Hypothalamus (tissue), 51 donors: Measurements from ENCODE around the gene E4F1.
"Not testable (repeated sequence)": the region's sequence is repeated elsewhere in the genome, so short reads cannot be mapped to it uniquely, and the experiment has no call there.

Experiments
- DNase-seq, 51 donors: peaks; one replicate each; lab custom pipeline; 2025; lab: John Stamatoyannopoulos, UW

Gene E4F1

GRCh38 chr16:2189252-2189893, 34.0 kb upstream of the E4F1 start:
- no peak for DNase-seq

GRCh38 chr16:2190002-2190658, 33.3 kb upstream of the E4F1 start:
- DNase-seq, result no peak

- peak in 33 of 51 donors; percentile 10 to 73 (median 50) for DNase-seq
Observed at GRCh38 chr16:2190659-2191445, 32.5 kb upstream of the E4F1 start.

- peak in 2 of 51 donors; percentile 47 to 63 for DNase-seq
Observed at GRCh38 chr16:2191446-2191706, 32.0 kb upstream of the E4F1 start.

GRCh38 chr16:2194166-2194834, 29.1 kb upstream of the E4F1 start:
- peak in 3 of 51 donors; percentile 7 to 43 (median 25) for DNase-seq

GRCh38 chr16:2194852-2195321, 28.5 kb upstream of the E4F1 start:
- DNase-seq, result peak in 1 of 51 donors; percentile 10

GRCh38 chr16:2195322-2196161, 27.8 kb upstream of the E4F1 start:
- DNase-seq, result no peak

- peak in 7 of 51 donors; percentile 10 to 56 (median 30) for DNase-seq
Observed at GRCh38 chr16:2196162-2196980, 27.0 kb upstream of the E4F1 start, which contains the start of gene CASKIN1. CASKIN1 (minus strand) TSS chr16:2196605; CDS start chr16:2196432, 173 bp downstream.

GRCh38 chr16:2196981-2197511, 26.3 kb upstream of the E4F1 start:
- no peak for DNase-seq

GRCh38 chr16:2197765-2198164, 25.6 kb upstream of the E4F1 start:
- DNase-seq, result no peak

- no peak for DNase-seq
Observed at GRCh38 chr16:2198283-2198682, 25.1 kb upstream of the E4F1 start.

GRCh38 chr16:2199095-2199494, 24.3 kb upstream of the E4F1 start:
- DNase-seq, result no peak

GRCh38 chr16:2199621-2200139, 23.7 kb upstream of the E4F1 start:
- no peak for DNase-seq

- DNase-seq, result no peak
Observed at GRCh38 chr16:2200313-2200712, 23.1 kb upstream of the E4F1 start.

GRCh38 chr16:2203119-2203688, 20.2 kb upstream of the E4F1 start:
- not testable (repeated sequence) for DNase-seq

- peak in 1 of 51 donors; percentile 41 for DNase-seq
Observed at GRCh38 chr16:2204416-2205103, 18.8 kb upstream of the E4F1 start.

- DNase-seq, result peak; percentile 30 to 99 (median 87)
Observed at GRCh38 chr16:2205104-2205966, 18.1 kb upstream of the E4F1 start, which contains the start of gene MLST8. MLST8 (plus strand) TSS chr16:2205454; CDS start chr16:2206086, 632 bp downstream.
